Bone marrow (tissue), 2 donors: ENCODE measurements around the gene ERN1.

Experiments
- DNase-seq, 2 donors: peaks; one replicate each; lab custom pipeline; 2025; lab: John Stamatoyannopoulos, UW

The ERN1 gene

GRCh38 chr17:64135000-64135399, 5.1 kb upstream of the ERN1 start:
- DNase-seq, result no peak

- no peak for DNase-seq
Observed at GRCh38 chr17:64134216-64134970, 4.4 kb upstream of the ERN1 start.

- peak in 1 of 2 donors; percentile 67 for DNase-seq
Observed at GRCh38 chr17:64133546-64134215, 3.7 kb upstream of the ERN1 start.

GRCh38 chr17:64131606-64132270, 1.8 kb upstream of the ERN1 start:
- DNase-seq, result no peak

GRCh38 chr17:64130559-64131001, 636 bp upstream of the ERN1 start:
- DNase-seq, result peak in 1 of 2 donors; percentile 82

GRCh38 chr17:64129515-64129764, 504 bp downstream of the ERN1 start:
- DNase-seq, result no peak

GRCh38 chr17:64128787-64129514, 993 bp downstream of the ERN1 start:
- no peak for DNase-seq

GRCh38 chr17:64126918-64127317, 3.0 kb downstream of the ERN1 start:
- DNase-seq, result no peak

GRCh38 chr17:64125937-64126336, 4.0 kb downstream of the ERN1 start:
- DNase-seq, result no peak

GRCh38 chr17:64124609-64125008, 5.3 kb downstream of the ERN1 start:
- no peak for DNase-seq

GRCh38 chr17:64123114-64123513, 6.8 kb downstream of the ERN1 start:
- no peak for DNase-seq

- DNase-seq, result peak in 1 of 2 donors; percentile 55
Observed at GRCh38 chr17:64120972-64121786, 8.8 kb downstream of the ERN1 start.

- DNase-seq, result no peak
Observed at GRCh38 chr17:64120159-64120810, 9.7 kb downstream of the ERN1 start.

- peak in 1 of 2 donors; percentile 33 for DNase-seq
Observed at GRCh38 chr17:64117981-64118979, 11.7 kb downstream of the ERN1 start.

GRCh38 chr17:64115822-64116534, 14.0 kb downstream of the ERN1 start:
- no peak for DNase-seq

GRCh38 chr17:64115043-64115698, 14.8 kb downstream of the ERN1 start:
- DNase-seq, result no peak

GRCh38 chr17:64113006-64113405, 16.9 kb downstream of the ERN1 start:
- DNase-seq, result no peak

- no peak for DNase-seq
Observed at GRCh38 chr17:64111831-64112230, 18.1 kb downstream of the ERN1 start.
